Smooth muscle cell (in vitro differentiated cells): ENCODE results near the gene SIGLEC6. TPM values are rescaled to one million over a fixed set of nuclear protein-coding genes. Genes with fewer than 3 reads are reported as not detected.

ENCODE experiments used
- DNase-seq: peaks from one replicate; lab custom pipeline; 2025; ENCODE audit not compliant: unreplicated experiment; lab: John Stamatoyannopoulos, UW
- H2AFZ ChIP-seq: fragments of 200-600 bp; sonication (generic); 2 replicates; pipeline ENCODE4 v1.6.0; 2016; ENCODE audit warnings: antibody characterized with exemption, low read depth, mild to moderate bottlenecking
- H3F3A ChIP-seq: fragments of 200-600 bp; sonication (generic); 2 replicates; pipeline ENCODE4 v1.6.0; 2017; ENCODE audit warnings: antibody characterized with exemption, low read depth
- H3K27ac ChIP-seq: fragments of 200-600 bp; sonication (generic); 2 replicates; pipeline ENCODE4 v1.5.1; 2016; ENCODE audit warnings: low read depth, mild to moderate bottlenecking
- H3K27me3 ChIP-seq: fragments of 200-600 bp; sonication (generic); 2 replicates; pipeline ENCODE4 v1.6.1; 2016; ENCODE audit warnings: low read depth, mild to moderate bottlenecking
- H3K36me3 ChIP-seq: fragments of 200-600 bp; sonication (generic); 2 replicates; pipeline ENCODE4 v1.5.1; 2016; ENCODE audit warnings: low read depth
- H3K4me1 ChIP-seq: fragments of 200-600 bp; sonication (generic); 2 replicates; pipeline ENCODE4 v1.5.1; 2016; ENCODE audit warnings: low read depth
- H3K4me2 ChIP-seq: fragments of 200-600 bp; sonication (generic); 2 replicates; pipeline ENCODE4 v1.6.0; 2016; ENCODE audit warnings: mild to moderate bottlenecking
- H3K4me3 ChIP-seq: fragments of 200-600 bp; sonication (generic); 2 replicates; pipeline ENCODE4 v1.5.1; 2016; ENCODE audit warnings: mild to moderate bottlenecking
- H3K79me2 ChIP-seq: fragments of 200-600 bp; sonication (generic); 2 replicates; pipeline ENCODE4 v1.6.0; 2016; ENCODE audit warnings: low read depth, mild to moderate bottlenecking
- H3K9ac ChIP-seq: fragments of 200-600 bp; sonication (generic); 2 replicates; pipeline ENCODE4 v1.6.0; 2016; ENCODE audit warnings: low read depth
- H3K9me3 ChIP-seq: fragments of 200-600 bp; sonication (generic); replicated peaks from 2 replicates; pipeline ENCODE4 v1.5.1; 2016; ENCODE audit warnings: low read depth
- H4K20me1 ChIP-seq: fragments of 200-600 bp; sonication (generic); 2 replicates; pipeline ENCODE4 v1.6.0; 2016; ENCODE audit warnings: low read depth
- WGBS: methylation state at CpG from one replicate; pipeline ENCODE4 v1.1.7; 2016; ENCODE audit warnings: low lambda C conversion rate; 5-methylcytosine and 5-hydroxymethylcytosine counted together
- polyA plus RNA-seq: library from polyadenylated mRNA; unstranded; fragments of >200 nt; fragmentation: Nextera tagmentation; extraction: Ambion mirVana; gene quantifications from 2 replicates; pipeline ENCODE4 v1.2.1, GENCODE V29; 2016
- total RNA-seq: library from RNA; depleted of rRNA; stranded (reverse); fragments of >200 nt; gene quantifications from 2 replicates; pipeline ENCODE4 v1.2.3, GENCODE V29; 2014
- TF ChIP-seq, protein P1 (sequence below): fragments of 200-600 bp; sonication (generic); IDR thresholded peaks from 2 replicates; pipeline ENCODE4 v1.5.1; 2017; ENCODE audit warnings: borderline replicate concordance, mild to moderate bottlenecking, antibody characterized with exemption; ENCODE audit not compliant: insufficient read depth, poor library complexity, severe bottlenecking

SIGLEC6 gene
- total and polyA plus RNA-seq, 2 experiments from 2014 or later, result 2.0 TPM; not detected in 1

DNA sequence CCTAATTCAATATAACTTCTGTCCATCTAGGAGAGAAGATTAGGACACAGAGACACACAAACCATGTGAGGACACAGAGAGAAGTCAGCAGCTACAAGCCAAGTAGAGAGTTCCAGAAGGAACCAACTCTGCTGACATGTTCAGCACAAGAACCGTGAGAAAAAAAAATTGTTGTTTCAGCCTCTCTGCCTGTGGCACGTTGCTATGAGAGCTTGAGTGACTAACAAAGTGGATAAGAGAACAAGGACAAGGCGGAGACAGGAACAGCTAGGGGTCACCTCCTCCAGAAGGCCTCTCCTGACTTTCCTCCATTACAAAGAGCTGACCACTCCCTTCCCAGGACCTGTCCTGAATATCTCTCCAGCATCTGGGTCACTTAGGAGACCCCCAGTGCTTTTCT lies 24.3 kb downstream of the SIGLEC6 start:
- Histone ChIP-seq H3K27ac (no peak overlapping the region), H3K9ac (no peak overlapping the region), H2AFZ (no peak overlapping the region), H3K4me1 (no peaks in the 10 kb centered on the region), H3K27me3 (no peaks in the 10 kb centered on the region), H3K4me2 (no peak overlapping the region), H3F3A (no peaks in the 10 kb centered on the region), H3K79me2 (no peaks in the 10 kb centered on the region), H4K20me1 (no peaks in the 10 kb centered on the region), H3K9me3 (peaks cover 3% of the 10 kb centered on the region), H3K36me3 (no peaks in the 10 kb centered on the region), H3K4me3 (no peak overlapping the region)
- TF ChIP-seq, protein P1, sequence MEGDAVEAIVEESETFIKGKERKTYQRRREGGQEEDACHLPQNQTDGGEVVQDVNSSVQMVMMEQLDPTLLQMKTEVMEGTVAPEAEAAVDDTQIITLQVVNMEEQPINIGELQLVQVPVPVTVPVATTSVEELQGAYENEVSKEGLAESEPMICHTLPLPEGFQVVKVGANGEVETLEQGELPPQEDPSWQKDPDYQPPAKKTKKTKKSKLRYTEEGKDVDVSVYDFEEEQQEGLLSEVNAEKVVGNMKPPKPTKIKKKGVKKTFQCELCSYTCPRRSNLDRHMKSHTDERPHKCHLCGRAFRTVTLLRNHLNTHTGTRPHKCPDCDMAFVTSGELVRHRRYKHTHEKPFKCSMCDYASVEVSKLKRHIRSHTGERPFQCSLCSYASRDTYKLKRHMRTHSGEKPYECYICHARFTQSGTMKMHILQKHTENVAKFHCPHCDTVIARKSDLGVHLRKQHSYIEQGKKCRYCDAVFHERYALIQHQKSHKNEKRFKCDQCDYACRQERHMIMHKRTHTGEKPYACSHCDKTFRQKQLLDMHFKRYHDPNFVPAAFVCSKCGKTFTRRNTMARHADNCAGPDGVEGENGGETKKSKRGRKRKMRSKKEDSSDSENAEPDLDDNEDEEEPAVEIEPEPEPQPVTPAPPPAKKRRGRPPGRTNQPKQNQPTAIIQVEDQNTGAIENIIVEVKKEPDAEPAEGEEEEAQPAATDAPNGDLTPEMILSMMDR, result no peak
- WGBS, result 47% methylated on average over 3 of the region's 3 CpGs
- DNase-seq, result no peak

GRCh38 chr19:51505904-51506303 lies 25.6 kb downstream of the SIGLEC6 start:
- no peak overlapping the region for H3K4me3 ChIP-seq
- H3K27ac ChIP-seq, result no peak overlapping the region
- no peaks in the 10 kb centered on the region for H3K36me3 ChIP-seq
- no peak for DNase-seq
- H3F3A ChIP-seq, result no peaks in the 10 kb centered on the region
- peaks cover 3% of the 10 kb centered on the region for H3K9me3 ChIP-seq
- H4K20me1 ChIP-seq, result no peaks in the 10 kb centered on the region
- TF ChIP-seq, protein P1, result no peak
- H3K27me3 ChIP-seq, result no peaks in the 10 kb centered on the region
- WGBS, result 24% methylated on average over 3 of the region's 3 CpGs
- H3K4me2 ChIP-seq, result no peak overlapping the region
- no peaks in the 10 kb centered on the region for H3K79me2 ChIP-seq
- H2AFZ ChIP-seq, result no peak overlapping the region
- H3K9ac ChIP-seq, result no peak overlapping the region
- H3K4me1 ChIP-seq, result no peaks in the 10 kb centered on the region

DNA sequence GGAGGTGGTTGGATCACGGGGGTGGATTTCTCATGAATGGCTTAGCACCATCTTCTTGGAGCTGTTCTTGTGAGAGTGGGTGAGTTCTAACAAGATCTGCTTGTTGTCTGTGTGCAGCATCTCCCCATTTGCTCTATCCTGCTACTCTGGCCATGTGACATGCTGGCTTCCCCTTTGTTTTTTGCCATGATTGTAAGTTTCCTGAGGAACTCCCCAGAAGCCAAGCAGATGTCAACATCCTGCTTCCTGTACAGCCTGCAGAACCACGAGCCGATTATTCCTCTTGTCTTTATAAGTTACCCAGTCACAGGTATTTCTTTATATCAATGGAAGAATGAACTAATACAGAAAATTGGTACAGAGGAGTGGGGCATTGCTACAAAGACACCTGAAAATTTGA lies 27.6 kb downstream of the SIGLEC6 start:
- Histone ChIP-seq H2AFZ (no peak overlapping the region), H3K27ac (no peak overlapping the region), H3K36me3 (no peaks in the 10 kb centered on the region), H3K27me3 (no peaks in the 10 kb centered on the region), H3K9ac (no peak overlapping the region), H3F3A (no peaks in the 10 kb centered on the region), H3K4me1 (no peaks in the 10 kb centered on the region), H4K20me1 (no peaks in the 10 kb centered on the region), H3K4me3 (no peak overlapping the region), H3K4me2 (no peak overlapping the region), H3K9me3 (peaks cover 3% of the 10 kb centered on the region), H3K79me2 (no peaks in the 10 kb centered on the region)
- no peak for DNase-seq
- TF ChIP-seq, protein P1, result no peak
- 60% methylated on average over 3 of the region's 3 CpGs for WGBS

GRCh38 chr19:51503286-51503817 lies 28.1 kb downstream of the SIGLEC6 start:
- no peak overlapping the region for H3K9ac ChIP-seq
- no peaks in the 10 kb centered on the region for H3K79me2 ChIP-seq
- no peaks in the 10 kb centered on the region for H4K20me1 ChIP-seq
- no peaks in the 10 kb centered on the region for H3K4me1 ChIP-seq
- H3K9me3 ChIP-seq, result peaks cover 3% of the 10 kb centered on the region
- no peak overlapping the region for H3K4me2 ChIP-seq
- H2AFZ ChIP-seq, result no peak overlapping the region
- H3K27me3 ChIP-seq, result no peaks in the 10 kb centered on the region
- no peak overlapping the region for H3K4me3 ChIP-seq
- H3F3A ChIP-seq, result no peaks in the 10 kb centered on the region
- DNase-seq, result no peak
- no peaks in the 10 kb centered on the region for H3K36me3 ChIP-seq
- TF ChIP-seq, protein P1, result no peak
- no peak overlapping the region for H3K27ac ChIP-seq
- 79% methylated on average over 5 of the region's 5 CpGs for WGBS
